Activated B cell treated with CpG ODN at 0.5 μM for 24 hours (primary cell): ENCODE measurements around the gene DDX10. TPM values are rescaled to one million over a fixed set of nuclear protein-coding genes. Genes with fewer than 3 reads are reported as not detected.

Experiments used
- ATAC-seq: fragments of 200-7000 bp; cut with Tn5 transposase; one replicate; pipeline ENCODE4 v1.10.0; 2021; ENCODE audit warnings: low read depth, mild to moderate bottlenecking, moderate library complexity
- CTCF ChIA-PET: fragments of 350-600 bp; sonication (Branson Sonifier 250); formaldehyde crosslinking; loops from one replicate; lab custom pipeline; 2021; ENCODE audit warnings: antibody characterized with exemption; lab: Charles Lee
- POLR2A ChIA-PET: fragments of 350-600 bp; sonication (Branson Sonifier 250); formaldehyde crosslinking; loops from one replicate; lab custom pipeline; 2021; ENCODE audit warnings: antibody characterized with exemption; lab: Charles Lee
- DNase-seq: peaks from one replicate; pipeline ENCODE4 v3.0.0; 2022
- H3K27ac Mint-ChIP-seq: one replicate; pipeline ENCODE4 v1.8.0; 2020; ENCODE audit warnings: mixed read lengths
- H3K27me3 Mint-ChIP-seq: one replicate; pipeline ENCODE4 v1.8.0; 2021; ENCODE audit warnings: mixed read lengths
- H3K36me3 Mint-ChIP-seq: one replicate; pipeline ENCODE4 v1.8.0; 2021; ENCODE audit warnings: low read depth, mixed read lengths
- H3K4me1 Mint-ChIP-seq: one replicate; pipeline ENCODE4 v1.8.0; 2021; ENCODE audit warnings: mixed read lengths
- H3K4me3 Mint-ChIP-seq: one replicate; pipeline ENCODE4 v1.8.0; 2020; ENCODE audit warnings: mild to moderate bottlenecking, mixed read lengths
- H3K9me3 Mint-ChIP-seq: one replicate; pipeline ENCODE4 v1.8.0; 2020; ENCODE audit warnings: mixed read lengths
- intact Hi-C: fragments of 100-400 bp; cut with micrococcal nuclease; formaldehyde crosslinking; loops from one replicate; pipeline ENCODE4 v1.15.1; 2024
- total RNA-seq: library from RNA; stranded (reverse); gene quantifications from 2 replicates; pipeline ENCODE4 v1.2.3, GENCODE V29; 2022
- TF ChIP-seq, protein P1 (sequence below): fragments of 200-600 bp; IDR thresholded peaks from one replicate; pipeline ENCODE4 v1.8.0; 2022; ENCODE audit warnings: antibody characterized with exemption, mild to moderate bottlenecking

DDX10 gene
- total RNA-seq, 1 donor from 2014 or later, result 43.3 TPM

DNA sequence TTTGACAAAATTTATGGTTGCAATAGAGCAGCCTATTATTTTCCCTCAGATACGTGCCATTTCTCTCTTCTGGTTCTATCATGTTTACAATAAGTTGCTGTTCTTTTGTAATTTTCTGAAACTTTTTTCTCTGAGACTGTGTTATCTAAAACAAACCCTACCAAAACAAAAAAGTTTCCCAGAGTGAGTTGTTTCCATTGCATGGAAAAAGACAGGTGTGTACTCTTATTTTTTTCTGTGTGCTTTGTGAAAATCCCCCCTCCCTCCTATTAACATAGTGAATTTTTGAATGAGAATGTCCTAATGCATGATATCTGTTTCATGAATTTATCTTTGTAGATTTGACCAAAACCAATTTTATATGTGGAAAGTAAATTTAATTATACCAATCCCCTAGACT, 137.6 kb downstream of the DDX10 start:
- no peaks in the 10 kb centered on the region for H3K27me3 Mint-ChIP-seq

DNA sequence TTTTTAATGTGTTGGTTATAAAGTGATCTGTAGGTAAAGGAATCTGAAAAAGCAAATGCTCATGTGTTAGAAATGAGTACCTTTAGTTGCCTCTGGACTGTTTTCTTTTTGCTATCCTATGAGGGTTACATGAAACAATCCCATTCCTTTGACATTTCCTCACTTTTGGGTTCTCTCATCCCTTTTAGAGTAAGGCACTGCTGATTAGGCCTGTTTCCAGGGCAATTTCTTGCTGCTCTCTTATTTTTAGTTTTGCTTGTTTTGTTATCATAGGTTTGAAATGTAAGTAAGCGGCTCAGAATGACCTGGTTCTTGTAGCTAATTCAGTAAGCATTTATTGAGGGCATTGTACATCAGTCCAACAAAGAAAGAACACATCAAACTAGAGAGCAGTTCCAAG, 138.9 kb downstream of the DDX10 start:
- intact Hi-C loops, result no loop called here
- POLR2A ChIA-PET, result no interaction called here
- Mint-ChIP-seq H3K4me1 (peaks cover 17% of the 10 kb centered on the region), H3K27ac (no peak overlapping the region), H3K9me3 (no peaks in the 10 kb centered on the region), H3K36me3 (peaks cover 5% of the 10 kb centered on the region), H3K4me3 (no peak overlapping the region), H3K27me3 (no peaks in the 10 kb centered on the region)
- TF ChIP-seq, protein P1, sequence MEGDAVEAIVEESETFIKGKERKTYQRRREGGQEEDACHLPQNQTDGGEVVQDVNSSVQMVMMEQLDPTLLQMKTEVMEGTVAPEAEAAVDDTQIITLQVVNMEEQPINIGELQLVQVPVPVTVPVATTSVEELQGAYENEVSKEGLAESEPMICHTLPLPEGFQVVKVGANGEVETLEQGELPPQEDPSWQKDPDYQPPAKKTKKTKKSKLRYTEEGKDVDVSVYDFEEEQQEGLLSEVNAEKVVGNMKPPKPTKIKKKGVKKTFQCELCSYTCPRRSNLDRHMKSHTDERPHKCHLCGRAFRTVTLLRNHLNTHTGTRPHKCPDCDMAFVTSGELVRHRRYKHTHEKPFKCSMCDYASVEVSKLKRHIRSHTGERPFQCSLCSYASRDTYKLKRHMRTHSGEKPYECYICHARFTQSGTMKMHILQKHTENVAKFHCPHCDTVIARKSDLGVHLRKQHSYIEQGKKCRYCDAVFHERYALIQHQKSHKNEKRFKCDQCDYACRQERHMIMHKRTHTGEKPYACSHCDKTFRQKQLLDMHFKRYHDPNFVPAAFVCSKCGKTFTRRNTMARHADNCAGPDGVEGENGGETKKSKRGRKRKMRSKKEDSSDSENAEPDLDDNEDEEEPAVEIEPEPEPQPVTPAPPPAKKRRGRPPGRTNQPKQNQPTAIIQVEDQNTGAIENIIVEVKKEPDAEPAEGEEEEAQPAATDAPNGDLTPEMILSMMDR, result no peak
- ATAC-seq, result no peak
- CTCF ChIA-PET, result no interaction called here
- DNase-seq, result no peak

More for the DNA sequence above, 137.6 kb downstream of the DDX10 start:
- Mint-ChIP-seq H3K36me3 (peaks cover 3% of the 10 kb centered on the region), H3K9me3 (no peaks in the 10 kb centered on the region), H3K4me3 (no peak overlapping the region), H3K4me1 (peaks cover 27% of the 10 kb centered on the region), H3K27ac (no peak overlapping the region)
- ATAC-seq (no peak), DNase-seq (no peak)
- POLR2A ChIA-PET, result interaction anchor here (0.7 kb wide), 1 partner anchor 32 kb away, joined by 3 read pairs; no protein-coding TSS in a partner anchor
- CTCF ChIA-PET, result no interaction called here
- TF ChIP-seq, protein P1, result no peak
- intact Hi-C loops, result no loop called here

DNA sequence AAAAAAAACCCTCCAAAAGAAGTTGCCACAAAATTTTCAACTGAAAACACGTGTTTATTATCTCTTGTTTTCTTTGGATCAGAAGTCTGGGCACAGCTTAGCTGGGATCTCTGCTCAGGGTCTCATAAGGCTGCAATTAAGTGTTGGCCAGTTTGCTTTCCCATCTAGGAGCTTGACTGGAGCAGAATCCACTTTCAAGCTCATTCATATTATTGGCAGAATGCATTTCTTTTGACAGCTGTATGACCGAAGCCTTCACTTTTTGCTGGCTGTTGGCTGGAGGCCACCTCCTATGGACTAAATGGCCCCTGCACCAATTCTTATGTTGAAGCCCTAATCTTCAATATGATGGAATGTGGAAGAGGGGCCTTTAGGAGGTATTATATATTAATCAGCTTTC, 139.6 kb downstream of the DDX10 start:
- DNase-seq (no peak), ATAC-seq (no peak)
- no peak overlapping the region for H3K4me3 Mint-ChIP-seq
- peaks cover 16% of the 10 kb centered on the region for H3K4me1 Mint-ChIP-seq
- no peak overlapping the region for H3K27ac Mint-ChIP-seq
- no peaks in the 10 kb centered on the region for H3K9me3 Mint-ChIP-seq
- ChIA-PET CTCF (no interaction called here), POLR2A (no interaction called here)
- TF ChIP-seq, protein P1, result no peak
- H3K27me3 Mint-ChIP-seq, result no peaks in the 10 kb centered on the region
- intact Hi-C loops, result no loop called here
- H3K36me3 Mint-ChIP-seq, result peaks cover 9% of the 10 kb centered on the region

DNA sequence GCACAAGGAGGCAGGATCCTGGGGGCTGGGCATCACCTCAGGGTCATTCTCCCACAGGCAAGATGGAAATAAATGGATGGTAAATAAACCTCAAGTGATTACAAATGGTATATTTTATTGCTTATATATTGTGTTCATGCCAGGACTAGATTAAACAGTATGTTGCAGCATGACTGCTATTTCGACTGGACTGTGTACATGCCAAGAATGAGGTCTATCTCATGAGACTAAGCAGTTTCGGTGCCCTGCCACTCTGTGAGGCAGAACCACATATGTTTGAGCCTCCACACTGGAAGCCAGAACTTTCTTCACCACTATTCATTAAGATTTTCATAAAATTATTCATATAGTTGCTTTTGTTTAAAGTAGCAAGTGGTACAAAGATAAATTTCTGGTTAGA, 140.2 kb downstream of the DDX10 start:
- Mint-ChIP-seq H3K4me1 (peaks cover 11% of the 10 kb centered on the region), H3K27me3 (no peaks in the 10 kb centered on the region), H3K4me3 (no peak overlapping the region), H3K9me3 (no peaks in the 10 kb centered on the region), H3K27ac (no peak overlapping the region), H3K36me3 (peaks cover 13% of the 10 kb centered on the region)
- POLR2A ChIA-PET, result no interaction called here
- no peak for DNase-seq
- no peak for ATAC-seq
- TF ChIP-seq, protein P1, result no peak
- CTCF ChIA-PET, result no interaction called here
- intact Hi-C loops, result no loop called here

DNA sequence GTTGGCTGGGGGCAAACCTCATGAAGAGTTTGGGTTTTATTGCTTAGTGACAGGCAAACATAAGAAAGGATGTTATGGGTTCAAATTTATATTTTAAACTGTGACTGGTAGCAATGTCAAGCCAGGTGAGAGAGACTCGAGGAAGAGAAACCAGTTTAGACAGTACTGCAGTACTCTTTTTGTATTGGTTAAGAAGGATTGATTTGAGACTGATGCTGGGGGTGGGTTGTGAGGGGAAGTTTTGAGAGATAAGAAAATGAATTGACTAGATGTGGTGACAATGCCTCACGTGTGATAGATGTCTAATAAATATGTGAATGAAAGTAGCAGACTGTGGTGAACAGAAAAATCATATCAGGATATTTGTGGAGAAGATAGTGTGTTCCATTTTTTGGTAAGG, 142.4 kb downstream of the DDX10 start:
- intact Hi-C loops, result no loop called here
- Mint-ChIP-seq H3K27ac (no peak overlapping the region), H3K4me3 (no peak overlapping the region), H3K4me1 (peaks cover 7% of the 10 kb centered on the region), H3K9me3 (no peaks in the 10 kb centered on the region), H3K36me3 (peaks cover 17% of the 10 kb centered on the region), H3K27me3 (no peaks in the 10 kb centered on the region)
- ChIA-PET CTCF (no interaction called here), POLR2A (no interaction called here)
- TF ChIP-seq, protein P1, result no peak
- ATAC-seq (no peak), DNase-seq (no peak)
